Measurements from ENCODE around the gene SLC66A3.

The SLC66A3 gene

GRCh38 chr2:11220445-11220844, 65.2 kb downstream of the SLC66A3 start:
- no peak for DNase-seq

GRCh38 chr2:11222845-11223244, 67.6 kb downstream of the SLC66A3 start:
- no peak for DNase-seq

GRCh38 chr2:11224887-11225286, 69.6 kb downstream of the SLC66A3 start:
- DNase-seq: no peak

DNA sequence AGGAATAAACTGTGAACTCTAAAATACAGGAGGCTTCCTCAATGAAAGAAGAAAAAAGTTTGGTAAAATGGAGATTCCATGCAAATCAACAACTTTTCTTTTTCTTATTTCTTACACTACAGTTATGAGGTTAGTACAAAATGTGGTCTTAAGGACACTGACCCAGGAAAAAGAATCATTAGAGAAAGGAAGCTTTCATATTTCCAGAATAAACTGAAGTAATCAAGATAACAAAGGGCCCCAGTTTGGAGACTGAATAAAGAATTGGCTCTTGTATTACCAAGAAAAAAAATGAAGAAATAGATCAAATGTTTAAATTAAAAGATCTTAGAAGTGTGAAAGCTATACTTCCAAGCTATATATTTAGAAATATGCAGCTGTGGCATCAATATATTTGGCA, 72.3 kb downstream of the SLC66A3 start:
- DNase-seq: no peak
